Astrocyte of the spinal cord (primary cell): ENCODE data around the gene PSMC1.
"Not testable (repeated sequence)": the region's sequence is repeated elsewhere in the genome, so short reads cannot be mapped to it uniquely, and the experiment has no call there.

Source experiments
- DNase-seq: peaks from one replicate; pipeline ENCODE4 v3.0.0; 2011; ENCODE audit warnings: low read depth, low spot score
- H3K4me3 ChIP-seq: 2 replicates; pipeline ENCODE4 v1.5.1; 2011; ENCODE audit warnings: low read depth, mild to moderate bottlenecking, low read length, moderate library complexity
- CTCF ChIP-seq: IDR thresholded peaks from 2 replicates; pipeline ENCODE4 v1.5.1; 2012; ENCODE audit warnings: low read depth, mild to moderate bottlenecking, low read length, inconsistent platforms
- in situ Hi-C: cut with HindIII; loops from 2 replicates; pipeline ENCODE4 v1.10.0; 2017; ENCODE audit warnings: low sequenced_read_pairs

The PSMC1 gene

GRCh38 chr14:90256354-90257131, at the start of gene PSMC1:
PSMC1 (plus strand) TSS chr14:90256553; CDS start chr14:90256598, 45 bp downstream.
- TF ChIP-seq CTCF = no peak
- DNase-seq = peak; percentile 94
- peak within 1 kb of the TSS; percentile 89 for H3K4me3 ChIP-seq
- in situ Hi-C loops = no loop called here

- H3K4me3 ChIP-seq = no peak overlapping the region
- no peak for DNase-seq
- TF ChIP-seq CTCF = no peak
- in situ Hi-C loops = no loop called here
Observed at GRCh38 chr14:90213099-90213748, 43.1 kb upstream of the PSMC1 start.

- in situ Hi-C loops = no loop called here
- no peak overlapping the region for H3K4me3 ChIP-seq
- DNase-seq = no peak
- no peak for TF ChIP-seq CTCF
Observed at GRCh38 chr14:90228478-90228877, 27.9 kb upstream of the PSMC1 start.

GRCh38 chr14:90229942-90230341, 26.4 kb upstream of the PSMC1 start:
- in situ Hi-C loops, DNase-seq, H3K4me3 ChIP-seq: not testable (repeated sequence)

GRCh38 chr14:90235179-90235976, 21.0 kb upstream of the PSMC1 start:
- in situ Hi-C loops = no loop called here
- DNase-seq = peak; percentile 61
- TF ChIP-seq CTCF = peak; percentile 86
- H3K4me3 ChIP-seq = no peak overlapping the region

- TF ChIP-seq CTCF = no peak
- DNase-seq = peak; percentile 18
- H3K4me3 ChIP-seq = no peak overlapping the region
- in situ Hi-C loops = no loop called here
Observed at GRCh38 chr14:90239139-90239538, 17.2 kb upstream of the PSMC1 start.
